ENCODE measurements around the gene STK17B.
A peak's percentile ranks its signal among the peaks of the same experiment; 100 is the strongest.

The STK17B gene

DNA sequence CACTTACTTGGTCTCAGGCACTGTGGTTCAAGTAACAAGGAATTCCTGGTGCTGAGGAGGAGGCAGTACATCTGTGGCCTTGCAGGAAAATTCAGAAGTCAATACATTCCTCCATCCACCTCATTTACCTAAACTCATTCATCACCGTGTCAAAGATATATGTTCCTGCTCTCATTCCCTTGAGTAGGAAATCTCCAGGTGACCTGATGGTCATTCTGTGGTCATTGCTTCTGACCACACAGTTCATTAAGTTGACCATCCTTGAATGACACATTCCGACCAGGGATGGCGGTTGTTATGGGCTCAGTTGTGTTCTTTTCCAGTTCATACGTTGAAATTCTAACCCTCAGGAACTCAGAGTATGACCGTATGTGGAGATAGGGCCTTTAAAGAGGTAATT, 2.1 kb upstream of the STK17B start:
- WGBS, 2 donors (ENCODE audit: extremely low coverage in 2 of 2, insufficient read length in 2 of 2, insufficient replicate concordance in 1 of 2) = no CpG with 5 or more reads among the region's 5 CpGs
- Histone ChIP-seq H2AK5ac (ENCODE audit: low read depth, low read length) (no peak overlapping the region), H3K4me1 (ENCODE audit: control insufficient read depth in 2 of 2, insufficient read depth in 1 of 2, low read depth in 1 of 2, low read length in 2 of 2) (peaks cover 2 to 7% of the 10 kb centered on the region in 2 donors), H3K9ac (ENCODE audit: low read depth, low read length, poor library complexity) (no peak overlapping the region), H2BK5ac (ENCODE audit: low read length) (no peak overlapping the region), H3K23ac (ENCODE audit: low read depth, low read length, poor library complexity) (no peak overlapping the region), H3K4ac (ENCODE audit: low read length) (no peak overlapping the region), H3K9me3 (replicated peaks in 1 of 2; ENCODE audit: control insufficient read depth in 2 of 2, insufficient read depth in 1 of 2, low read depth in 1 of 2, low read length in 2 of 2) (no peaks in the 10 kb centered on the region), H3K4me2 (ENCODE audit: insufficient read depth, low read length, poor library complexity, severe bottlenecking) (no peak overlapping the region), H2AFZ (ENCODE audit: low read length) (no peak overlapping the region), H3K14ac (ENCODE audit: low read length) (no peak overlapping the region), H3K79me1 (ENCODE audit: low read depth, low read length) (peaks cover 3% of the 10 kb centered on the region), H3K18ac (ENCODE audit: low read length) (no peak overlapping the region), H2BK120ac (ENCODE audit: low read depth, low read length) (no peak overlapping the region), H4K8ac (ENCODE audit: low read depth, low read length) (no peak overlapping the region), H3K4me3 (ENCODE audit: low read length in 2 of 2) (no peak overlapping the region), H3K36me3 (replicated peaks in 1 of 2; ENCODE audit: control insufficient read depth in 2 of 2, insufficient read depth in 2 of 2, low read length in 2 of 2) (no peaks in the 10 kb centered on the region), H4K91ac (ENCODE audit: low read depth, low read length, poor library complexity) (no peak overlapping the region), H3K27me3 (ENCODE audit: control insufficient read depth in 3 of 3, insufficient read depth in 3 of 3, low read depth in 1 of 3, low read length in 3 of 3) (peaks cover 0 to 45% (median 6%) of the 10 kb centered on the region in 3 experiments), H2BK12ac (ENCODE audit: low read length) (no peak overlapping the region), H3K27ac (replicated peaks; ENCODE audit: low read length) (no peak overlapping the region), H2BK15ac (ENCODE audit: low read length) (no peak overlapping the region)
- no peak for DNase-seq (ENCODE audit: low spot score)

DNA sequence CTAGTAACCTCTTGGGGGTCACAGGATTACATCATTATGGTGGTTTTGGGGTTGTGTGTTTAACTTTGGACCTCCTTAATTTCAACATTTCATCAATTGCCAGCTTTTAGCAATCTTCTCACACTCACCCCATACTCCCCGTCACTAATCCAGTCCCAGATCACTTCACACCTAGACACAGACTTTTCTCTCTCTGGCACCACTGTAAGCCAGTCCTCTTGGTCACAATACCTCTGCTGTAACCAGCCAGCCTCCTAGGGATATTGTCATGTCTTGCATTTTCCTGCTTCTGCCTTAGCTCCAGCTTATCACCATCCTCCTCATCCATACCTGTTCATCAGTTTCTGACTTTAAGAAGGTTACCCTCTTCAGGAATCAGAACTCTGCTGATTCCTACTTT, 1.6 kb upstream of the STK17B start:
- Histone ChIP-seq H3K27me3 (ENCODE audit: control insufficient read depth in 3 of 3, insufficient read depth in 3 of 3, low read depth in 1 of 3, low read length in 3 of 3) (peaks cover 0 to 45% (median 6%) of the 10 kb centered on the region in 3 experiments), H2BK120ac (ENCODE audit: low read depth, low read length) (no peak overlapping the region), H2BK5ac (ENCODE audit: low read length) (no peak overlapping the region), H3K79me1 (ENCODE audit: low read depth, low read length) (peaks cover 3% of the 10 kb centered on the region), H4K8ac (ENCODE audit: low read depth, low read length) (no peak overlapping the region), H3K4ac (ENCODE audit: low read length) (no peak overlapping the region), H4K91ac (ENCODE audit: low read depth, low read length, poor library complexity) (no peak overlapping the region), H3K4me1 (ENCODE audit: control insufficient read depth in 2 of 2, insufficient read depth in 1 of 2, low read depth in 1 of 2, low read length in 2 of 2) (peaks cover 2 to 7% of the 10 kb centered on the region in 2 donors), H3K23ac (ENCODE audit: low read depth, low read length, poor library complexity) (no peak overlapping the region), H3K9me3 (replicated peaks in 1 of 2; ENCODE audit: control insufficient read depth in 2 of 2, insufficient read depth in 1 of 2, low read depth in 1 of 2, low read length in 2 of 2) (no peaks in the 10 kb centered on the region), H2BK15ac (ENCODE audit: low read length) (no peak overlapping the region), H3K4me3 (ENCODE audit: low read length in 2 of 2) (no peak overlapping the region), H3K27ac (replicated peaks; ENCODE audit: low read length) (no peak overlapping the region), H3K9ac (ENCODE audit: low read depth, low read length, poor library complexity) (no peak overlapping the region), H3K18ac (ENCODE audit: low read length) (no peak overlapping the region), H2AFZ (ENCODE audit: low read length) (no peak overlapping the region), H2AK5ac (ENCODE audit: low read depth, low read length) (no peak overlapping the region), H3K36me3 (replicated peaks in 1 of 2; ENCODE audit: control insufficient read depth in 2 of 2, insufficient read depth in 2 of 2, low read length in 2 of 2) (no peaks in the 10 kb centered on the region), H3K4me2 (ENCODE audit: insufficient read depth, low read length, poor library complexity, severe bottlenecking) (no peak overlapping the region), H2BK12ac (ENCODE audit: low read length) (no peak overlapping the region), H3K14ac (ENCODE audit: low read length) (no peak overlapping the region)
- WGBS, 2 donors (ENCODE audit: extremely low coverage in 2 of 2, insufficient read length in 2 of 2, insufficient replicate concordance in 1 of 2) = 100% methylated on average over 1 of the region's 1 CpG; no CpG with 5 or more reads in 1 of the 2 donors
- DNase-seq (ENCODE audit: low spot score) = no peak

DNA sequence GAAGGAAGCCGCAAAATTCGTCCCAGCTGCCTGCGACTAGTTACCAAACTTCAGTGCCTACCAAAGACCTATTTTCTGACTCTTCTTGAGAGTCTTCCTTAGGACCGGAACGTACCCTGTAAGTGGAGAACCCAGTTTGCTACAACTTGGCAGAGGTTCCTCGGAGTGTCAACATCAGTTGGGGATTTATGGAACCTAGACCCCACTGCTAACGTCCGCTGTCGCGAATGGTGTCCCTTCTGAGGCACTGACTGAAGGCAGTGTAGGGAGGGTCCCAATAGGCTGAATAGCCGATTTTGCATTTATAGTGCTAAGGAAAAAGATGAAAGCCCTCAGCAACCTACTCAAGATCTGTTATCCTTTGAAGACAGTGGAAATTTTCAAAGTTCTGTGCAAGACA, 568 bp upstream of the STK17B start:
- Histone ChIP-seq H4K8ac (ENCODE audit: low read depth, low read length) (no peak overlapping the region), H3K23ac (ENCODE audit: low read depth, low read length, poor library complexity) (no peak overlapping the region), H3K4me1 (ENCODE audit: control insufficient read depth in 2 of 2, insufficient read depth in 1 of 2, low read depth in 1 of 2, low read length in 2 of 2) (peaks cover 2 to 12% of the 10 kb centered on the region in 2 donors), H3K79me1 (ENCODE audit: low read depth, low read length) (peaks cover 3% of the 10 kb centered on the region), H2AFZ (ENCODE audit: low read length) (peak overlapping the region; percentile 99), H2BK15ac (ENCODE audit: low read length) (no peak overlapping the region), H3K36me3 (replicated peaks in 1 of 2; ENCODE audit: control insufficient read depth in 2 of 2, insufficient read depth in 2 of 2, low read length in 2 of 2) (no peaks in the 10 kb centered on the region), H3K4me3 (ENCODE audit: low read length in 2 of 2) (peak overlapping the region; percentile 73), H3K9me3 (replicated peaks in 1 of 2; ENCODE audit: control insufficient read depth in 2 of 2, insufficient read depth in 1 of 2, low read depth in 1 of 2, low read length in 2 of 2) (no peaks in the 10 kb centered on the region), H3K9ac (ENCODE audit: low read depth, low read length, poor library complexity) (no peak overlapping the region), H3K18ac (ENCODE audit: low read length) (no peak overlapping the region), H3K27ac (replicated peaks; ENCODE audit: low read length) (no peak overlapping the region), H3K14ac (ENCODE audit: low read length) (no peak overlapping the region), H3K4ac (ENCODE audit: low read length) (no peak overlapping the region), H2BK5ac (ENCODE audit: low read length) (no peak overlapping the region), H2BK12ac (ENCODE audit: low read length) (no peak overlapping the region), H2AK5ac (ENCODE audit: low read depth, low read length) (no peak overlapping the region), H3K27me3 (ENCODE audit: control insufficient read depth in 3 of 3, insufficient read depth in 3 of 3, low read depth in 1 of 3, low read length in 3 of 3) (peaks cover 0 to 40% (median 6%) of the 10 kb centered on the region in 3 experiments), H3K4me2 (ENCODE audit: insufficient read depth, low read length, poor library complexity, severe bottlenecking) (peak overlapping the region; percentile 66), H4K91ac (ENCODE audit: low read depth, low read length, poor library complexity) (no peak overlapping the region), H2BK120ac (ENCODE audit: low read depth, low read length) (no peak overlapping the region)
- WGBS, 2 donors (ENCODE audit: extremely low coverage in 2 of 2, insufficient read length in 2 of 2, insufficient replicate concordance in 1 of 2) = no CpG with 5 or more reads among the region's 11 CpGs
- no peak for DNase-seq (ENCODE audit: low spot score)

DNA sequence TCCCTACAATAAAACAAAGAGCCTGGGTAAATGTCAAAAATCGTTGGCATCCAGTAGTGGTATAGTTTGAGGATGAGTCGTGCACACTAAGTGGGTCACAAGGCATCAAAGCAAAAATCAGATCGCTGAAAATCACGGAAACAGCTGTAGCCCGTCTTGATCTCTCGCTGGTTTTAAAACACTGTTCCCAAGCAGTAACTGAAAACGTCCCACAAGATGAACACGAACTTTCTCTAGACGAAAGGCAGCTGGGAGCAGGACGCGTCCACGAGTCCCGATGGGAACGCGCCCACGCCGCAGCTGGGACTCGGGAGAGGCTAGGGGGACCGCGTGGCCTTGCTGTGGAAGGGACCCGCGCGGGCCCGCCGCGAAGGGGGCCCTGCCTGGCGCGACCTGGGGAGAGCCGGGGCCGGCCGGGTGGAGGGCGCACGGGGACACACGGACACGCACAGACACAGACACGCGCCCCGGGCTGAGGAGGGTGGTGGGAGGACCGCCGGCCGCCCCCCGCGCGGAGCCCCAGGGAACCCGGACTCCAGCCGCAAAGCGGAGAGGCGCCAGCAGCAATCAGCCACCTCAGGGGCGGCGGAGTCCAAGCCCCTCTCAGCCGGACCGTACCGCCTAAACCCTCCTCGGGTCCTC, 651 bp downstream of the STK17B start:
- Histone ChIP-seq H2BK120ac (ENCODE audit: low read depth, low read length) (peak overlapping the region; percentile 16), H2BK5ac (ENCODE audit: low read length) (peak overlapping the region; percentile 76), H2BK12ac (ENCODE audit: low read length) (no peak overlapping the region), H3K9me3 (replicated peaks in 1 of 2; ENCODE audit: control insufficient read depth in 2 of 2, insufficient read depth in 1 of 2, low read depth in 1 of 2, low read length in 2 of 2) (no peaks in the 10 kb centered on the region), H2AFZ (ENCODE audit: low read length) (peak overlapping the region; percentile 99), H3K14ac (ENCODE audit: low read length) (no peak overlapping the region), H4K8ac (ENCODE audit: low read depth, low read length) (no peak overlapping the region), H4K91ac (ENCODE audit: low read depth, low read length, poor library complexity) (no peak overlapping the region), H3K4me3 (ENCODE audit: low read length in 2 of 2) (peak overlapping the region; percentile 73 to 99), H2AK5ac (ENCODE audit: low read depth, low read length) (peak overlapping the region; percentile 22), H3K23ac (ENCODE audit: low read depth, low read length, poor library complexity) (peak overlapping the region; percentile 65), H3K18ac (ENCODE audit: low read length) (peak overlapping the region; percentile 95), H3K4me1 (ENCODE audit: control insufficient read depth in 2 of 2, insufficient read depth in 1 of 2, low read depth in 1 of 2, low read length in 2 of 2) (peaks cover 5 to 14% of the 10 kb centered on the region in 2 donors), H3K4ac (ENCODE audit: low read length) (no peak overlapping the region), H3K27ac (replicated peaks; ENCODE audit: low read length) (peak overlapping the region; percentile 88), H3K36me3 (replicated peaks in 1 of 2; ENCODE audit: control insufficient read depth in 2 of 2, insufficient read depth in 2 of 2, low read length in 2 of 2) (no peaks in the 10 kb centered on the region), H2BK15ac (ENCODE audit: low read length) (peak overlapping the region; percentile 60), H3K9ac (ENCODE audit: low read depth, low read length, poor library complexity) (peak overlapping the region; percentile 97), H3K79me1 (ENCODE audit: low read depth, low read length) (peaks cover 3% of the 10 kb centered on the region), H3K27me3 (ENCODE audit: control insufficient read depth in 3 of 3, insufficient read depth in 3 of 3, low read depth in 1 of 3, low read length in 3 of 3) (peaks cover 0 to 31% (median 6%) of the 10 kb centered on the region in 3 experiments), H3K4me2 (ENCODE audit: insufficient read depth, low read length, poor library complexity, severe bottlenecking) (peak overlapping the region; percentile 88)
- WGBS, 2 donors (ENCODE audit: extremely low coverage in 2 of 2, insufficient read length in 2 of 2, insufficient replicate concordance in 1 of 2) = no CpG with 5 or more reads among the region's 54 CpGs
- peak; percentile 17 for DNase-seq (ENCODE audit: low spot score)
